Nephron (organoid): ENCODE results near the gene KCNQ1OT1.
A peak's percentile ranks its signal among the peaks of the same experiment; 100 is the strongest.

Experiments
- H3K27ac Mint-ChIP-seq, 3 experiments: 2 replicates each; pipeline ENCODE4 v1.8.0; 2020; ENCODE audit warnings: mixed read lengths in 3 of 3, mild to moderate bottlenecking in 2 of 3, moderate library complexity in 1 of 3
- H3K27me3 Mint-ChIP-seq: 2 replicates; pipeline ENCODE4 v1.8.0; 2021; ENCODE audit warnings: low read depth, mild to moderate bottlenecking, moderate library complexity, mixed read lengths
- H3K36me3 Mint-ChIP-seq: 2 replicates; pipeline ENCODE4 v1.8.0; 2020; ENCODE audit warnings: low read depth, mixed read lengths
- H3K4me1 Mint-ChIP-seq: 2 replicates; pipeline ENCODE4 v1.8.0; 2020; ENCODE audit warnings: mixed read lengths
- H3K4me3 Mint-ChIP-seq, 3 experiments: 2 replicates each; pipeline ENCODE4 v1.8.0; 2020; ENCODE audit warnings: mild to moderate bottlenecking in 3 of 3, mixed read lengths in 3 of 3, moderate library complexity in 2 of 3
- H3K9me3 Mint-ChIP-seq: 2 replicates; pipeline ENCODE4 v1.8.0; 2020; ENCODE audit warnings: mixed read lengths
- TF ChIP-seq, protein P1 (sequence below), 3 experiments: fragments of 200-600 bp; sonication (generic); IDR thresholded peaks; one replicate each; pipeline ENCODE4 v1.5.0; 2021; ENCODE audit warnings: antibody characterized with exemption in 3 of 3; ENCODE audit not compliant: unreplicated experiment in 3 of 3

The KCNQ1OT1 gene

GRCh38 chr11:2561696-2562581, 137.9 kb downstream of the KCNQ1OT1 start:
- TF ChIP-seq, protein P1, sequence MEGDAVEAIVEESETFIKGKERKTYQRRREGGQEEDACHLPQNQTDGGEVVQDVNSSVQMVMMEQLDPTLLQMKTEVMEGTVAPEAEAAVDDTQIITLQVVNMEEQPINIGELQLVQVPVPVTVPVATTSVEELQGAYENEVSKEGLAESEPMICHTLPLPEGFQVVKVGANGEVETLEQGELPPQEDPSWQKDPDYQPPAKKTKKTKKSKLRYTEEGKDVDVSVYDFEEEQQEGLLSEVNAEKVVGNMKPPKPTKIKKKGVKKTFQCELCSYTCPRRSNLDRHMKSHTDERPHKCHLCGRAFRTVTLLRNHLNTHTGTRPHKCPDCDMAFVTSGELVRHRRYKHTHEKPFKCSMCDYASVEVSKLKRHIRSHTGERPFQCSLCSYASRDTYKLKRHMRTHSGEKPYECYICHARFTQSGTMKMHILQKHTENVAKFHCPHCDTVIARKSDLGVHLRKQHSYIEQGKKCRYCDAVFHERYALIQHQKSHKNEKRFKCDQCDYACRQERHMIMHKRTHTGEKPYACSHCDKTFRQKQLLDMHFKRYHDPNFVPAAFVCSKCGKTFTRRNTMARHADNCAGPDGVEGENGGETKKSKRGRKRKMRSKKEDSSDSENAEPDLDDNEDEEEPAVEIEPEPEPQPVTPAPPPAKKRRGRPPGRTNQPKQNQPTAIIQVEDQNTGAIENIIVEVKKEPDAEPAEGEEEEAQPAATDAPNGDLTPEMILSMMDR (IDR thresholded peaks at IDR 0.05; ENCODE audit: unreplicated experiment in 3 of 3): no peak
- H3K4me3 Mint-ChIP-seq: no peak overlapping the region
- peaks cover 22% of the 10 kb centered on the region for H3K4me1 Mint-ChIP-seq

GRCh38 chr11:2559527-2560311, 140.1 kb downstream of the KCNQ1OT1 start:
- TF ChIP-seq, protein P1 (IDR thresholded peaks at IDR 0.05; ENCODE audit: unreplicated experiment in 3 of 3): no peak
- no peak overlapping the region for H3K4me3 Mint-ChIP-seq
- H3K9me3 Mint-ChIP-seq: peaks cover 8% of the 10 kb centered on the region
- no peak overlapping the region for H3K27ac Mint-ChIP-seq
- no peaks in the 10 kb centered on the region for H3K27me3 Mint-ChIP-seq
- H3K4me1 Mint-ChIP-seq: peaks cover 33% of the 10 kb centered on the region
- H3K36me3 Mint-ChIP-seq: no peaks in the 10 kb centered on the region

More at GRCh38 chr11:2561696-2562581, 137.9 kb downstream of the KCNQ1OT1 start:
- Mint-ChIP-seq H3K27ac (peak overlapping the region in 1 of 3 experiments; percentile 70), H3K9me3 (peaks cover 2% of the 10 kb centered on the region), H3K27me3 (no peaks in the 10 kb centered on the region), H3K36me3 (no peaks in the 10 kb centered on the region)

DNA sequence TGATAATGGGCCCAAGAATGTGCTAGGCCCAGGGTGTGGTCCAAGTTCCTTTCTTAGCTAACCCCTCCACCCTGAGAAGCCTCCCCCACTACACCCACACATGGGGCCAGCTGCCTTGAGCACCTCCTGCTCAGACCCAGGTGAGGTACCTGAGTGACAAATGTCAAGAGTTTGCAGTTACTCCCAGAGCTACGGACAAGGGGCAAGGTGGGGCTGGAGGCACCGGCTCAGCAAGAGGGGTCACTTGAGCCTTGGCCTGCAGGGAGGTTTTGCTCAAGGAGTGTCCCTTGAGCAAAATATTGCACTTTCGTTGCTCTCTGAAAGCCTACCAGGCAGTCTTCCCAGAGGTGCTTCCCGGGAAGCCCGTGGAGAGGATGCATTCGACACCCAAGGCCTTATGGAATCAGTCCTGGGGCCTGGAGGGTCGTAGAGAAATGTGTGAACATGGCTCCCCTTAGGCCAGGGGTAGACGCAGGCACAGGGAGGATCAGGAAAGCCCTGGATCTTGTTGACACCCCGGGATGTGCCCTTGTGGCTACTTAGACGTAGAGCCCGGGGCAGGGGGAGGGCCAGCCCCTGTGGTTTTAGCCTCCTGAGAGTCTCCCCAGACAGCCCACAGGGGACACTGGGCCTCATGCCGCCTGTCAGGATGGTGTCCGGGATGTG, 140.8 kb downstream of the KCNQ1OT1 start:
- Mint-ChIP-seq H3K9me3 (peaks cover 8% of the 10 kb centered on the region), H3K27ac (no peak overlapping the region), H3K36me3 (no peaks in the 10 kb centered on the region), H3K4me3 (no peak overlapping the region), H3K4me1 (peaks cover 38% of the 10 kb centered on the region), H3K27me3 (no peaks in the 10 kb centered on the region)
- TF ChIP-seq, protein P1 (IDR thresholded peaks at IDR 0.05; ENCODE audit: unreplicated experiment in 3 of 3): no peak

GRCh38 chr11:2558397-2558796, 141.4 kb downstream of the KCNQ1OT1 start:
- no peaks in the 10 kb centered on the region for H3K27me3 Mint-ChIP-seq

More at GRCh38 chr11:2558397-2558796, 141.4 kb downstream of the KCNQ1OT1 start:
- Mint-ChIP-seq H3K27ac (no peak overlapping the region), H3K9me3 (peaks cover 8% of the 10 kb centered on the region), H3K36me3 (no peaks in the 10 kb centered on the region), H3K4me1 (peaks cover 35% of the 10 kb centered on the region), H3K4me3 (no peak overlapping the region)
- TF ChIP-seq, protein P1 (IDR thresholded peaks at IDR 0.05; ENCODE audit: unreplicated experiment in 3 of 3): no peak
